ENCODE results near the gene MAGEA2B. TPM values are rescaled to one million over a fixed set of nuclear protein-coding genes. Genes with fewer than 3 reads are reported as not detected.

The MAGEA2B gene
- total and polyA plus RNA-seq, 9 of the 15 experiments (the other 6 are each of a cell fraction or from before 2014, with no cell fraction given), result 1.9 to 53.3 (median 10.0) TPM

DNA sequence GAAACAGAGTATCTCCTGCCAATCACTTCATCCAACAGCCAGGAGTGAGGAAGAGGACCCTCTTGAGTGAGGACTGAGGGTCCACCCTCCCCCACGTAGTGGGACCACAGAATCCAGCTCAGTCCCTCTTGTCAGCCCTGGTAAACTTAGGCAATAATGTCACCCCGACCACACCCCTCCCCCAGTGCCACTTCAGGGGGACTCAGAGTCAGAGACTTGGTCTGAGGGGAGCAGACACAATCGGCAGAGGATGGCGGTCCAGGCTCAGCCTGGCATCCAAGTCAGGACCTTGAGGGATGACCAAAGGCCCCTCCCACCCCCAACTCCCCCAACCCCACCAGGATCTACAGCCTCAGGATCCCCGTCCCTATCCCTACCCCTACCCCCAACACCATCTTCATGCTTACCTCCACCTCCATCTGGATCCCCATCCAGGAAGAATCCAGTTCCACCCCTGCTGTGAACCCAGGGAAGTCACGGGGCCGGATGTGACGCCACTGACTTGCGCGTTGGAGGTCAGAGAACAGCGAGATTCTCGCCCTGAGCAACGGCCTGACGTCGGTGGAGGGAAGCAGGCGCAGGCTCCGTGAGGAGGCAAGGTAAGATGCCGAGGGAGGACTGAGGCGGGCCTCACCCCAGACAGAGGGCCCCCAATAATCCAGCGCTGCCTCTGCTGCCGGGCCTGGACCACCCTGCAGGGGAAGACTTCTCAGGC lies 19.0 kb downstream of the MAGEA2B start, which contains the start of the genes CSAG1 and MAGEA12 (continued):
- TF ChIP-seq, protein P1, sequence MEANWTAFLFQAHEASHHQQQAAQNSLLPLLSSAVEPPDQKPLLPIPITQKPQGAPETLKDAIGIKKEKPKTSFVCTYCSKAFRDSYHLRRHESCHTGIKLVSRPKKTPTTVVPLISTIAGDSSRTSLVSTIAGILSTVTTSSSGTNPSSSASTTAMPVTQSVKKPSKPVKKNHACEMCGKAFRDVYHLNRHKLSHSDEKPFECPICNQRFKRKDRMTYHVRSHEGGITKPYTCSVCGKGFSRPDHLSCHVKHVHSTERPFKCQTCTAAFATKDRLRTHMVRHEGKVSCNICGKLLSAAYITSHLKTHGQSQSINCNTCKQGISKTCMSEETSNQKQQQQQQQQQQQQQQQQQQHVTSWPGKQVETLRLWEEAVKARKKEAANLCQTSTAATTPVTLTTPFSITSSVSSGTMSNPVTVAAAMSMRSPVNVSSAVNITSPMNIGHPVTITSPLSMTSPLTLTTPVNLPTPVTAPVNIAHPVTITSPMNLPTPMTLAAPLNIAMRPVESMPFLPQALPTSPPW (CRISPR knock-in tag; IDR thresholded peaks at IDR 0.05), result peak; percentile 34; the same call in 1 of the 2 replicates
- no peak for TF ChIP-seq NFE2 (IDR thresholded peaks at IDR 0.05; ENCODE audit: low read depth)
- TF ChIP-seq CBFA2T3 (IDR thresholded peaks at IDR 0.05), result no peak
- TF ChIP-seq KDM5B (IDR thresholded peaks at IDR 0.05; ENCODE audit: insufficient replicate concordance, low read depth, low read length), result peak; percentile 38
- 0 out of 2 replicates have a peak, but pooled peaks have one; percentile 29 for TF ChIP-seq POLR2A (conservative IDR thresholded peaks at IDR 0.05)
- no peak for TF ChIP-seq ZNF143 (CRISPR knock-in tag; IDR thresholded peaks at IDR 0.05)
- TF ChIP-seq, protein P2, sequence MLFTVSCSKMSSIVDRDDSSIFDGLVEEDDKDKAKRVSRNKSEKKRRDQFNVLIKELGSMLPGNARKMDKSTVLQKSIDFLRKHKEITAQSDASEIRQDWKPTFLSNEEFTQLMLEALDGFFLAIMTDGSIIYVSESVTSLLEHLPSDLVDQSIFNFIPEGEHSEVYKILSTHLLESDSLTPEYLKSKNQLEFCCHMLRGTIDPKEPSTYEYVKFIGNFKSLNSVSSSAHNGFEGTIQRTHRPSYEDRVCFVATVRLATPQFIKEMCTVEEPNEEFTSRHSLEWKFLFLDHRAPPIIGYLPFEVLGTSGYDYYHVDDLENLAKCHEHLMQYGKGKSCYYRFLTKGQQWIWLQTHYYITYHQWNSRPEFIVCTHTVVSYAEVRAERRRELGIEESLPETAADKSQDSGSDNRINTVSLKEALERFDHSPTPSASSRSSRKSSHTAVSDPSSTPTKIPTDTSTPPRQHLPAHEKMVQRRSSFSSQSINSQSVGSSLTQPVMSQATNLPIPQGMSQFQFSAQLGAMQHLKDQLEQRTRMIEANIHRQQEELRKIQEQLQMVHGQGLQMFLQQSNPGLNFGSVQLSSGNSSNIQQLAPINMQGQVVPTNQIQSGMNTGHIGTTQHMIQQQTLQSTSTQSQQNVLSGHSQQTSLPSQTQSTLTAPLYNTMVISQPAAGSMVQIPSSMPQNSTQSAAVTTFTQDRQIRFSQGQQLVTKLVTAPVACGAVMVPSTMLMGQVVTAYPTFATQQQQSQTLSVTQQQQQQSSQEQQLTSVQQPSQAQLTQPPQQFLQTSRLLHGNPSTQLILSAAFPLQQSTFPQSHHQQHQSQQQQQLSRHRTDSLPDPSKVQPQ (CRISPR knock-in tag; IDR thresholded peaks at IDR 0.05; ENCODE audit: borderline replicate concordance), result no peak
- TF ChIP-seq NFRKB (IDR thresholded peaks at IDR 0.05; ENCODE audit: low read depth), result no peak
- TF ChIP-seq, protein P3, sequence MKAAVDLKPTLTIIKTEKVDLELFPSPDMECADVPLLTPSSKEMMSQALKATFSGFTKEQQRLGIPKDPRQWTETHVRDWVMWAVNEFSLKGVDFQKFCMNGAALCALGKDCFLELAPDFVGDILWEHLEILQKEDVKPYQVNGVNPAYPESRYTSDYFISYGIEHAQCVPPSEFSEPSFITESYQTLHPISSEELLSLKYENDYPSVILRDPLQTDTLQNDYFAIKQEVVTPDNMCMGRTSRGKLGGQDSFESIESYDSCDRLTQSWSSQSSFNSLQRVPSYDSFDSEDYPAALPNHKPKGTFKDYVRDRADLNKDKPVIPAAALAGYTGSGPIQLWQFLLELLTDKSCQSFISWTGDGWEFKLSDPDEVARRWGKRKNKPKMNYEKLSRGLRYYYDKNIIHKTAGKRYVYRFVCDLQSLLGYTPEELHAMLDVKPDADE (conservative IDR thresholded peaks at IDR 0.05; ENCODE audit: control insufficient read depth, low read depth, low read length), result no peak
- TF ChIP-seq TEAD4 (IDR thresholded peaks at IDR 0.05; ENCODE audit: low read length), result no peak
- TF ChIP-seq TEAD4 (CRISPR knock-in tag; IDR thresholded peaks at IDR 0.05; ENCODE audit: borderline replicate concordance), result no peak
- TF ChIP-seq, protein P4, sequence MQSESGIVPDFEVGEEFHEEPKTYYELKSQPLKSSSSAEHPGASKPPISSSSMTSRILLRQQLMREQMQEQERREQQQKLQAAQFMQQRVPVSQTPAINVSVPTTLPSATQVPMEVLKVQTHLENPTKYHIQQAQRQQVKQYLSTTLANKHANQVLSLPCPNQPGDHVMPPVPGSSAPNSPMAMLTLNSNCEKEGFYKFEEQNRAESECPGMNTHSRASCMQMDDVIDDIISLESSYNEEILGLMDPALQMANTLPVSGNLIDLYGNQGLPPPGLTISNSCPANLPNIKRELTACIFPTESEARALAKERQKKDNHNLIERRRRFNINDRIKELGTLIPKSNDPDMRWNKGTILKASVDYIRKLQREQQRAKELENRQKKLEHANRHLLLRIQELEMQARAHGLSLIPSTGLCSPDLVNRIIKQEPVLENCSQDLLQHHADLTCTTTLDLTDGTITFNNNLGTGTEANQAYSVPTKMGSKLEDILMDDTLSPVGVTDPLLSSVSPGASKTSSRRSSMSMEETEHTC (IDR thresholded peaks at IDR 0.05), result peak; percentile 18; the same call in 1 of the 2 replicates
- no peak for TF ChIP-seq ESRRB (CRISPR knock-in tag; IDR thresholded peaks at IDR 0.05; ENCODE audit: borderline replicate concordance)
- no peak for TF ChIP-seq ZNF76 (CRISPR knock-in tag; IDR thresholded peaks at IDR 0.05; ENCODE audit: borderline replicate concordance)
- no peak for TF ChIP-seq GATAD2A (IDR thresholded peaks at IDR 0.05)
- peak; percentile 76 to 81 for TF ChIP-seq NRF1 (conservative IDR thresholded peaks at IDR 0.05 in 1 of 2, IDR thresholded peaks at IDR 0.05 in 1 of 2)
- TF ChIP-seq, protein P5, sequence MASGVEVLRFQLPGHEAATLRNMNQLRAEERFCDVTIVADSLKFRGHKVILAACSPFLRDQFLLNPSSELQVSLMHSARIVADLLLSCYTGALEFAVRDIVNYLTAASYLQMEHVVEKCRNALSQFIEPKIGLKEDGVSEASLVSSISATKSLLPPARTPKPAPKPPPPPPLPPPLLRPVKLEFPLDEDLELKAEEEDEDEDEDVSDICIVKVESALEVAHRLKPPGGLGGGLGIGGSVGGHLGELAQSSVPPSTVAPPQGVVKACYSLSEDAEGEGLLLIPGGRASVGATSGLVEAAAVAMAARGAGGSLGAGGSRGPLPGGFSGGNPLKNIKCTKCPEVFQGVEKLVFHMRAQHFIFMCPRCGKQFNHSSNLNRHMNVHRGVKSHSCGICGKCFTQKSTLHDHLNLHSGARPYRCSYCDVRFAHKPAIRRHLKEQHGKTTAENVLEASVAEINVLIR (CRISPR knock-in tag; IDR thresholded peaks at IDR 0.05), result peak; percentile 62; the same call in 1 of the 2 replicates
- TF ChIP-seq POLR2AphosphoS5 (IDR thresholded peaks at IDR 0.05; ENCODE audit: control insufficient read depth, insufficient read depth, low read depth, low read length), result peak; percentile 54
- no peak for TF ChIP-seq U2AF2 (optimal IDR thresholded peaks at IDR 0.05; ENCODE audit: low read depth, low read length)
- no peak for TF ChIP-seq ADNP (tag; IDR thresholded peaks at IDR 0.05)
- peak in 1 of 2 experiments; percentile 40; a peak in 1 of 4 replicates for TF ChIP-seq RCOR1 (IDR thresholded peaks at IDR 0.05; ENCODE audit: borderline replicate concordance in 1 of 2, low read depth in 2 of 2, low read length in 2 of 2)

Data from K562 (cell line).